DMS79 (cell line): ENCODE results near the gene RCVRN.

ENCODE experiments used
- DNase-seq: peaks from one replicate; lab custom pipeline; 2025; lab: John Stamatoyannopoulos, UW

The RCVRN gene

GRCh38 chr17:9898812-9899211, 6.3 kb downstream of the RCVRN start:
- DNase-seq: no peak

GRCh38 chr17:9897372-9897968, 7.6 kb downstream of the RCVRN start:
- no peak for DNase-seq

GRCh38 chr17:9895923-9896322, 9.1 kb downstream of the RCVRN start:
- DNase-seq: no peak

DNA sequence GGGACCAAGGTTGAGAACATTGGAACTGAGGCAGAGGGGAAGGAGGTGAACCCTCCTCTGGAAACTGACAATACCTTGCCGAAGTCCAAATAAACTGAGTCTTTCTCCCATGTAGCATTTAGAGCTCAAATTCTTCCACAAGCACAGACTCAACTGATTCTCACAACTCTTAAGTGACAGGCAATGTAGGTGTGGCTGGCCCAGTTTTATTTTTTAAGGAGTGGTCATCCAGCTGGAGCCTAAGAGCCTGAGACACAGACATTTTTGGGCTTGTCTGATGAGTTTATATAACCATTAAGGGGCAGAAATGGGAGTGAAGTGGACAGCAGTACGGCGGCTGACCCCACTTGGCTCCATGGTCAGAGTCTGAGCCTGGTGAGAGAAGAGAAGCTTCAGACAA, 10.8 kb downstream of the RCVRN start:
- DNase-seq: no peak

DNA sequence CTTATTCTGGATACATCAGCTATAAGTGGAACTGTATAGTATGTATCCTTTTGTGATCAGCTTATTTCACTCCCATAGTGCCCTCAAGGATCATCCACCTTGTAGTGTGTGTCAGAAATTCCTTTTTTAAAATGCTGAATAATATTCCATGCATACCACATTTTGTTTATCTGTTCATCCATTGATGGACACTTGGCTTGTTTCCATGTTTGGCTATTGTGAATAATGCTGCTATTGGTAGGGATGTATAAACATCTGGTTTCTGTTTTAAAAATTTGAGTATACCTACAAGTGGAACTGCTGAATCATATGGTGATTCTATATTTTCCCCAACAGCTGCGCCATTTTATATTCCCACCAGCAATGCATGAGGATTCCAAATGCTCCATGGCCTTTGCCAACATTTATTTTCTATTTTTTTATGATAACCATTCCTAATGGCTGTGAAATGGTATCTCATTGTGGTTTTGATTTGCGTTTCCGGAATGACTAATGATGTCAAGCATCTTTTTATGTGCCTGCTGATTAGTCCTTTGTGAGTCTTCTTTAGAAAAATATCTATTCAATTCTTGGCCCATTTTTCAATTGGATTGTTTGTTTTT, 11.6 kb downstream of the RCVRN start:
- DNase-seq: no peak

DNA sequence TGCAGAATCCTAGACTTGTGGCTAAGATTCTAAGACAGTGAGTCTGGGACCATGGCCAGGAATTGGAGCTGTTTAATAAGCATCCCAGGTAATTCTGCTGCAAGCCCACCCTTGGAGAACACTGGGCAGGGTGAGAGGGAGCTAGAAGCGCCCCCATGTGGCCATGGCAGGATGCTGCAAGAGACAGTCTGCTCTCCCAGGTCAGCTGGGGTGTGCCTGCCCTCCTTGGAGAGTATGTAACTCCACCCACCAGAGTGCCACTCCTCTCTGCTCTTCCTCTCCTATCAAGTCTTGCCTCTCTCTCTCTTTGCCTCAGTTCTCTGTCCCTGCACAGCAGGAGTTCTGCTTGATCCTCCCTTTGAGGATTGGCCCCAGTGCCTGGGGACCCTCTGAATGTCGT, 14.9 kb downstream of the RCVRN start:
- DNase-seq: no peak

DNA sequence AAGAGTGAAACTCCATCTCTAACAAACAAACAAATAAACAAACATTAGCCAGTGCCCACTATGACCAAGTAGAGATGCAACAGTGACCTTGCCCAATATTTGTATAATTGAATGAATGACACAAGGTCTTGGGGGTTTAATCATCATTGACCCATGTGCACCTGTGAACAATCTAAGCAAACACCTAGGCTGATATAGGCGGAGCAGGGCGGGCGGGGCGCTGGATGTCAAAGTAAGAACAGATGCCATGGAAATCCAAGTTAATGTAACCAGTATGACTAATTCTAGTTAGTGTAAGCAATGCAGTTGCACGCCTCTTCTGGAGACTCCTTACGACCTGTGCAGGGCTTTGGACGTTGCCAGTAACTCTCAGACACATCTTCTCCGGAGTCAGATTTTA, 17.6 kb downstream of the RCVRN start:
- DNase-seq: no peak

DNA sequence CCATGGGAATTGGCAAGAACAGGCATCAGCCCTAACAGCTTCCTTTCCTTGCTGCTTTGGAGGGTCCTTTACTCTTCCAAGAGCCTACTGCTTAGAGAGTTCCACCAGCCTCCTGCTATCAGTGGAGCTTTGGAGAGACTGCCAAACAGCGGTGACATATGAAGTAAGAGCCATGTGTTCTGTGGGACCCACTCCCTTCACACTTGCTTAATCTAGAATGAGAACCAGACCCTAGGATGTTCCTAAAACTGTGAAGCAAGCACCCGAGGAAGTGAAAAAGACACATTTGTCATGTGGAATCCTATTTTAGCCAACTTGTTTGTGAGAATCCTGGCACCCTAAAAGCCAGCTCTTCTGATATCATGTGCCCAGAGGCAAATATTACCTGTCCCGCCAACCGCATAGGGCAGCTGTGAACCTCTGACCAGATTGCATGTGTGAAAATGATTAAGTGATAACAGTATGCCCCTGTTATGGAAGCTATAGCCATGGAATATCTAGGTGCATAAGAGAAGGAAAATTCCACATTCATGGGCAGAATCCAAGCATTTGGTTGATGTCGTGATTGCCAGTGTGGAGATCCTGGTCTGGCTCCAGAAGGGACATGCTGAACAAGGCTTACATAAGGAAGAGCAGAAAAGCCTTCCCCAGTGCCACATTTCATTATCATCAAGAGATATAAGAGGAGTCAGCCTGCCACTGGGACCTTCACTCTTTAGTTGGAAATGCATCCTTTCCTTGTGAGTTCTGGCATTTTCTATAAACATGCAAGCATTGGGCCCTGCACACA, 18.7 kb downstream of the RCVRN start:
- no peak for DNase-seq

- no peak for DNase-seq
These were observed 21.6 kb downstream of the RCVRN start for GRCh38 chr17:9883451-9883850.

DNA sequence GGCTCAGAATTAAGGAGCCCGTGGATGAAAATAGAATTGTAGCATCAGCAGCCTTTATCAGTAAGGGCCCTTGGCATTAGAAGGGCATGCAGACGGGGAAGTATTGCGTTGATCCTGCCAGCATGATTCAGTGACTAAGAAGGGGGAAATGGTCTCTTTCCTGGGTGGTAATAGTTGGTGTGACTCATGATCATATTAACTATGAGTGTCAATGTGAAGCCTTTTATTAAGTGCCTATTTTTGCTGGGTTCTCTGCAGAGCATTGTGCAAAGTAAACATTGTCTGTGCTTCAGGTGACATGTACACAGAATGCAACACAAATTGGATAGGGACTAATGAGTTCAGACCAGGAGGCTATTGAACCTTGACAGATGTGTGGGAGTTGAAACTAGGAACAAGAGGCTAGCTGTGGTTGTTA, 24.5 kb downstream of the RCVRN start:
- DNase-seq: no peak

DNA sequence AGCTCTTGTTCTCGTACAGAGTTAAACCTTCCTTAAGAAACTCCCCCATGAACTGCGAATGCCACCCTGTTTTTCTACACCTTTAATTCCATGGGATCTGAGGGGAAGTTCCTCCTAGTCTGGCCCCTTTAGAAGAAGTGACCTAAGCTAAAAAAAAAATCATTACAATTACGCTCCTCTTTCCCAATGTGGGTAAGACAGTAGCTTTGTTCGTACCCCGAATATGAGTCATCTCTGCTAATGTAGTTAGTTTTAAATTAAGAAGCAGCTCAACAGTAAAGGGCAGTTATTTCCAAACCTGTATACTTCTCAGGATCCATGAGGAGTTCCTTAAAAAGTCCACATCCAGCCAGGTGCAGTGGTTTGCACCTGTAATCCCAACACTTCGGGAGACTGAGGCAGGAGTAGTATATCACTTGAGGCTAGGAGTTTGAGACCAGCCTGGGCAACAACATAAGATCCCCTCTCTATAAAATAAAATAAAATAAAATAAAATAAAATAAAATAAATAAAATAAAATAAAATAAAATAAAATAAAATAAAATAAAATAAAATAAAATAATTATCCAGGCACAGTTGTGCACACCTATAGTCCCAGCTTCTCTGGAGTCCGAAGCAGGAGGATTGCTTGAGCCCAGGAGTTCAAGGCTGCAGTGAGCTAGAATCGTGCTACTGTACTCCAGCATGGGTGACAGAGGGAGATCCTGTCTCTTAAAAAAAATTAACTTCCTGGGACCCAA, 26.1 kb downstream of the RCVRN start:
- DNase-seq: no peak

DNA sequence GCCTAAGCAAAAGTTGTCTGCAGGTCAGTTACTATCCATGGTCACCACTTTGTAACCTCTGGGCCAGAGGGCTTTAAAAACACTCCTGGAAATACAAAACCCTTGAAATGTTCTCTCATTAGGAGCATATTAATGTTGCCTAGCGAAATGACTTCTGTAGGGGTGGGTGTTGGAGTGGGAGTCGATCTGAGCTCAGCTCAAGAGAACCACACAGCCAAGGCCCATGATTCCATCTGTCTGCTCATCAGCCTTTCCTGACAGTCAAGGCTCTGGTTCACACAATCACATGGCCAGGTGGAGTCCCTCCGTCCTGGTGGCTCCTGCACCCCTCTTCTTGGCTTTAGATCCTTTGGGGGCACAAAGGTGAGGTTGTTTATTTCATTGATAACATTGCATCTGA, 26.7 kb downstream of the RCVRN start:
- DNase-seq: no peak

GRCh38 chr17:9875441-9875840, 29.6 kb downstream of the RCVRN start:
- DNase-seq: no peak

DNA sequence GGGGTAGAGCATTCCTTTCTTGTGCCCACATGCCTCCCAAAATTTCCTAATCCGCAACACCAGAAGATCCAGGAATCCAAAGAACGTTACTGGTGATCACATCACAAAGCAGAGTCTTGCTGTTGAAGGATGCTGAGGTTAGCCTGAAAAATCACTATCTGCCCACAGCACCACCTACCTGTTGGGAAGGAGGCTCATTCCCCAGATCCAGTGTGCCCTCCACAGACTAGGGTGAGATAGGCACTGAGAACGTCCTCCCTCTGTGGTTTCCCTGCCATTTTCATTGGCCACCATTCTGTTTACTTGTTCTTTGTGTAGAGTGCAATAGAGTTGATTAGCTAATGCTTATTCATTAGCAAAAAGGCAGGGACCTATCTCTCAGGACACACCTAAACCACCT, 30.3 kb downstream of the RCVRN start:
- no peak for DNase-seq

- no peak for DNase-seq
These were observed 32.2 kb downstream of the RCVRN start for GRCh38 chr17:9872852-9873251.

DNA sequence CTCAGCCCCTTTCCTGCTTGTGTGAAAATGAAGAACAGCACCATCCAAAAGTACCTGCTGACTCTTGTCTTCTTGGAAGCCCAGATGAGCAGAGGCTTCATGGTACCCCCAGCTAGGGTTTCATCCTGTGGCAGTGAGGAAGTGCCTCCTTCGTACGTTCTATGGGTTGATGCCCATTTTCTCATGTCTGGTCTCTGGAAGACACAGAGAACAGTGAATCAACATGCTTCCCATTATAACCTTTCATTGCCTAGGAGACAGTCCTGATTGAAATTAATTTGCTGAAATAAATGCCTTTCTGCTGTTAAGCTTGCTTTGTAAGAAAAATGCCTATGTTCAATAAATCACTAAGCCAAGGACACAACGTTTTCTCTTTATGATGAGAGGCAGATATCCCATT, 36.5 kb downstream of the RCVRN start:
- DNase-seq: no peak

DNA sequence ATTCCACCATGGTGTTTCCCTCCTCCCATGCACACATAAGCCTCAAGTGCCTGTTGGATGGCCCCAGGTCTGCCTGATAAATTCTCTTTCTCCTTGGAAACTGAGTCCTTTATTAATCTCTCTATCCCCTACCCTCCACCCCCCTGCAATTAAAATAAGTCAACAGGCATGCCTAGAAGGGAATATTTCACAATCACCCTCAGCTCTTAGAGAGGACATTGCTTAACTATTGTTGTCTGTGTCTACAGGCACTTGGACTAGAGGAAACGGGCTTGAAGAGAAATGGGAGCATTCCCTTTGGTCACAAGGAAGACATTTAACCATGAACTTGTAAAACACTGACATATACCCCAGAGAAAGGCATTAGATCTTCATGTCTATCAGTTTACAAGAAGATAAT, 39.5 kb downstream of the RCVRN start:
- no peak for DNase-seq

- no peak for DNase-seq
These were observed 42.1 kb downstream of the RCVRN start for GRCh38 chr17:9862949-9863348.

DNA sequence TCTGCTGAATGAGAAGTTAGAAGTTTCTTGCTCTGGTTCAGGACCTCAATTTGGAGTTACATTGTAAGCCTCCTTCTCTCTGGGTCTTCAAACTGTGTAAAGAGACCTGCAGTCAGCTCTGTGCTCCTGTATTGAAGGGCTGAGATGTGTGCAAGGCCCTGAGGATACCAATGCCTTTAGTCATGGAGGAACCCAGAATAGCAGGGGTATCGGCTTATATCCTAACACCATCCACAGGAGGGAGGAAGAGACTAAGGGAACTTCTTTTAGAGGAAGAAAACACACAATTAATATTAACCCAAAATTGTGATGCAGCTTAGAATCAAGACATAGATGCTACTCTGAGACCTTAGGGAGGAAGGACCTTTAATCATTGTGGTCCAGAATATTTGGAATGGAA, 42.9 kb downstream of the RCVRN start:
- DNase-seq: no peak

- DNase-seq: no peak
These were observed 44.2 kb downstream of the RCVRN start for GRCh38 chr17:9860851-9861250.

DNA sequence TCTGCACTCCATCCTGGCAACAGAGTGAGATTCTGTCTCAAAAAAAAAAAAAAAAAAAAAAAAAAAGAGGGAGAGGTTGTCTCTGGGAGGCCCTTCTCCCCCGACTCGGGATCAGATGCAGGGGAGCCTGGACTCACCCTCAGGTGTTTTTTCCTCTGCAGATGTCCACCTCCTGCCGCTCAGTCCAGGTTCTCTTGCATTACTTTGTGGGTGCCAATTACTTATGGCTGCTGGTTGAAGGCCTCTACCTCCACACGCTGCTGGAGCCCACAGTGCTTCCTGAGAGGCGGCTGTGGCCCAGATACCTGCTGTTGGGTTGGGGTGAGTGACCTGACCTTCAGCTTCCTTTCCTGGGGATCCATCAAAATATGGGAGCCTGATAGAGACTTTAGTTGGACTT, 45.3 kb downstream of the RCVRN start:
- DNase-seq: no peak

DNA sequence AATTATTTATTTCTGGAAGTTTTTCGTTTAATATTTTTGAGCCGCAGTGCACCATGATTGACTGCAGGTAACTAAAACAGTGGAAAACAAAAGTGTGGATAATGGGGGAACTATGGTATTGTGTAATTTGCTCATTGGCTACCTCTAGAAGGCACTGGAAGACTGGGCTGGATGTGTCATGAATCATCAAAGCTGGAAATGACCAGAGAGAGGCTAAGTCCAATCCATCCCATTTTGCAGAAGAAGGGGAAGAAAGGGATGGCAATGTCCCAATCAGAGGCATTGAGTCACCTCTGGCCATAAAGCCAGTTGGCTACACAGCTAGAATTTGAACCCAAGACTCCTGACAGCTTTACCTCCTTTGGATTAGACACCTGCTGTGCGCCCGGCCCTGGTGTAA, 50.0 kb downstream of the RCVRN start:
- DNase-seq: no peak

DNA sequence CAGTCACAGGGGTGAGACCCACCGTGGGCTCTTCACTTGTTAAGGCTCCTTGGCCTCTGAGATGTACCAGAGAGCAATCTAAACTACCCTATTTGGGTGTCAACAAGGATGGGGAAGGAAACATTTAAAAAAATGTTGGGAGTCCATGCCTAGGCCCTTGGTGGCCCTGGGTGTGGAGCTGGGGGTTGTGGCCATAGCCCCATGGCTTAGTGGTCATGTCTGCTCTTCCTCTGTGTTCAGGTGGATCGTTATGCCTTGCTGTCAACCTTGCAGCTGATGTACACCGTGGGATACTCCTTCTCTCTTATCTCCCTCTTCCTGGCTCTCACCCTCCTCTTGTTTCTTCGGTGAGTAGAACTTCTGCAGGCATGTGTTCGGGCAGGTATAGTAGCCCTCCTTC, 50.8 kb downstream of the RCVRN start:
- no peak for DNase-seq
